Measurements from ENCODE around the gene ANLN. TPM values are rescaled to one million over a fixed set of nuclear protein-coding genes. Genes with fewer than 3 reads are reported as not detected.

ANLN gene, protein sequence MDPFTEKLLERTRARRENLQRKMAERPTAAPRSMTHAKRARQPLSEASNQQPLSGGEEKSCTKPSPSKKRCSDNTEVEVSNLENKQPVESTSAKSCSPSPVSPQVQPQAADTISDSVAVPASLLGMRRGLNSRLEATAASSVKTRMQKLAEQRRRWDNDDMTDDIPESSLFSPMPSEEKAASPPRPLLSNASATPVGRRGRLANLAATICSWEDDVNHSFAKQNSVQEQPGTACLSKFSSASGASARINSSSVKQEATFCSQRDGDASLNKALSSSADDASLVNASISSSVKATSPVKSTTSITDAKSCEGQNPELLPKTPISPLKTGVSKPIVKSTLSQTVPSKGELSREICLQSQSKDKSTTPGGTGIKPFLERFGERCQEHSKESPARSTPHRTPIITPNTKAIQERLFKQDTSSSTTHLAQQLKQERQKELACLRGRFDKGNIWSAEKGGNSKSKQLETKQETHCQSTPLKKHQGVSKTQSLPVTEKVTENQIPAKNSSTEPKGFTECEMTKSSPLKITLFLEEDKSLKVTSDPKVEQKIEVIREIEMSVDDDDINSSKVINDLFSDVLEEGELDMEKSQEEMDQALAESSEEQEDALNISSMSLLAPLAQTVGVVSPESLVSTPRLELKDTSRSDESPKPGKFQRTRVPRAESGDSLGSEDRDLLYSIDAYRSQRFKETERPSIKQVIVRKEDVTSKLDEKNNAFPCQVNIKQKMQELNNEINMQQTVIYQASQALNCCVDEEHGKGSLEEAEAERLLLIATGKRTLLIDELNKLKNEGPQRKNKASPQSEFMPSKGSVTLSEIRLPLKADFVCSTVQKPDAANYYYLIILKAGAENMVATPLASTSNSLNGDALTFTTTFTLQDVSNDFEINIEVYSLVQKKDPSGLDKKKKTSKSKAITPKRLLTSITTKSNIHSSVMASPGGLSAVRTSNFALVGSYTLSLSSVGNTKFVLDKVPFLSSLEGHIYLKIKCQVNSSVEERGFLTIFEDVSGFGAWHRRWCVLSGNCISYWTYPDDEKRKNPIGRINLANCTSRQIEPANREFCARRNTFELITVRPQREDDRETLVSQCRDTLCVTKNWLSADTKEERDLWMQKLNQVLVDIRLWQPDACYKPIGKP
- under 1 TPM in 1 of 3 donors, not detected in 2; 0.84 TPM for polyA plus RNA-seq

DNA sequence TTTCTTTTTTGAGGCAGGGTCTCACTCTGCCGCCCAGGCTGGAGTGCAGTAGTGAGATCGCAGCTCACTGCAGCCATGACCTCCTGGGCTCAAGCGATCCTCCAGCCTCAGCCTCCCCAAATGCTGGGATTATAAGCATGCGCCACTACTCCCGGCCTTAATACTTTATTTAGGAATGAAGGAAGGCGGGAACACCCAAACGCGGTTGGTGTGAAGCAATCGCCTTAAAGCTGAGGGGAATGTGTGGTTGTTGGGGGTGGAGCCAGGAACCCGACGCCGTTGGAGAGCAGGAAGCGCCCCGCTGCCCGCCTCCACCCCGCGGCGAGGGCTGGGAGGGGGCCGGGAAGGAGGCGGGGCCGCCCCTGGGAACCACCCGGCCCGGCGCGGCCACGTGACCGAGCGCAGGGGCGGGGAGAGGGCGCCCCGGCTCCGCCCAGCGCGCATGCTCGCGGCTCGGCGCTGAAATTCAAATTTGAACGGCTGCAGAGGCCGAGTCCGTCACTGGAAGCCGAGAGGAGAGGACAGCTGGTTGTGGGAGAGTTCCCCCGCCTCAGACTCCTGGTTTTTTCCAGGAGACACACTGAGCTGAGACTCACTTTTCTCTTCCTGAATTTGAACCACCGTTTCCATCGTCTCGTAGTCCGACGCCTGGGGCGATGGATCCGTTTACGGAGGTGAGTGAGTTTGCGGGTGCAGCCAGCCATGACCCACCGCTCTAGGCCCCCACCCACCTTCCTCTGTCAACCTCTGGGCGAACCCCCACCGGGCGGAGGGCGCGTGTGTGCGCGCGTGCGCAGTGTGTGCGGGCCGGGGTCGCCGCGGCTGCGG lies at the start of gene ANLN:
ANLN (plus strand) TSS at position 492 of the 828 bp plus-strand sequence; CDS start at position 657, 165 bp downstream.
- H3K27ac Mint-ChIP-seq: peak within 1 kb of the TSS; percentile 43 to 90 (median 75)
- H3K9me3 Mint-ChIP-seq: no peaks in the 10 kb centered on the region
- peaks cover 0 to 4% (median 0%) of the 10 kb centered on the region in 3 donors for H3K36me3 Mint-ChIP-seq
- DNase-seq: peak; percentile 83 to 85 (median 84)
- peaks cover 25 to 29% of the 10 kb centered on the region in 2 donors for H3K4me1 Mint-ChIP-seq
- H3K4me3 Mint-ChIP-seq: peak within 1 kb of the TSS; percentile 77 to 86 (median 82)
- H3K27me3 Mint-ChIP-seq (ENCODE audit: low read depth in 3 of 3): peaks cover 0 to 11% (median 3%) of the 10 kb centered on the region in 3 donors

DNA sequence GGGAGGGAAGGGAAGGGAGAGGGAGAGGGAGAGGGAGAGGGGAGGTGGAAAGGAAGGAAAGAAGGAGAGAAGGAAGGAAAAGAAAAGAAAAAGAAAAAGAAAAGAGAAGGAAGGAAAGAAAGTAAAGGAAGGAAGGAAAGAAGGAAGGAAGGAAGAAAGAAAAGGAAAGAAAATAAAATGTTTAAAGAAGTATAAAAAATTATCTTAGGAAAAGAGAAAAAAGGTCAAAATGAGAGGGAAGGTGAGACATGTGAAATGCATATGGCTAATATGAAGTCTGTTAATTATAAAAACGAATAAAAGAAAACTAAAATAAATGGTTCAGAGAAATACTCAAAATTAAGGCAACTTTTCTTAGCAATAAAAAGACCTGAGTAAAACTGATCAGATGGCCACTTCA lies 46.1 kb upstream of the ANLN start:
- Mint-ChIP-seq H3K27ac (no peak overlapping the region), H3K27me3 (ENCODE audit: low read depth in 3 of 3) (peaks cover 3 to 11% (median 5%) of the 10 kb centered on the region in 3 donors), H3K36me3 (no peaks in the 10 kb centered on the region), H3K4me3 (no peak overlapping the region), H3K4me1 (no peaks in the 10 kb centered on the region), H3K9me3 (no peaks in the 10 kb centered on the region)
- DNase-seq: no peak

DNA sequence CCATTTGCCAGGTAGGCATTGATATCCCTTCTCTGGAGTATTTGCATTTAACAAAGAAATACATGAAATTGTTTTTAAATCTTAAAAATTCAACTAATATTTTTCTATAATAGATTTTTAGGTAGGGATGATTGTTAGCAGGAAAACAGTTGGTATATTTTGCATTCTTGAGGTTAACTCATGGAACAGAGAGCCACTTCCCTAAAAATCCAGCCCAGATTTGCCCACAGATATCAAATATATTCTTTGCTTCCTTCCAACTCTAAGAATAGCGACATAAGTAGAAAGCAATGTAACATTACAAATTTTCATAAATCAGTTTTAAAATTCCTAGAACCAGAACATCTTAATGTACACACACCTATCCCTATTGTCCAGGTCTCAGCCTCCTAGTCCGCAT lies 45.0 kb upstream of the ANLN start:
- Mint-ChIP-seq H3K9me3 (no peaks in the 10 kb centered on the region), H3K27ac (no peak overlapping the region), H3K4me3 (no peak overlapping the region), H3K4me1 (no peaks in the 10 kb centered on the region), H3K36me3 (no peaks in the 10 kb centered on the region), H3K27me3 (ENCODE audit: low read depth in 3 of 3) (peaks cover 3 to 9% (median 6%) of the 10 kb centered on the region in 3 donors)
- no peak for DNase-seq

DNA sequence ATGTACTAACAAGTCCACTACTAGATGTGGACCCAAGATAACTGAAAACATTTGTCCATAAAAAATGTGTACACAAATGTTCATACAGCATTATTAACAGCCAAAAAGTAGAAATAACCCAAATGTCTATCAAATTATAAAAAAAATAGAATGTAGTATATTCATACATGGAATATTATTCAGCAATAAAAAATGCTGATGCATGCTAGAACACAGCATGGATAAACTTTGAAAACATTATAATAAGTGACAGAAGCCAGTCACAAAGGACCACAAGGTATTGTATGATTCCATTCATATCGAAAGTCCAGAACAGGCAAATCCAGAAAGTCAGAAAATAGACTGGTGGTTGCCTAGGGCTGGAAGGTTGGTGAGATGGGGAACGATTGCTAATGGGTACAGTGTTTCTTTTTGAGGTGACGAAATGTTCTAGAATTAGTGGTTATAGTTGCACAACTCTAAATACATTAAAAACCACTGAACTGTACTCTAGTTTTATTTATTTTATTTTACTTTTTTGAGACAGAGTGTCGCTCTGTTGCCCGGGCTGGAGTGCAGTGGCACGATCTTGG lies 43.3 kb upstream of the ANLN start:
- Mint-ChIP-seq H3K9me3 (no peaks in the 10 kb centered on the region), H3K27ac (no peak overlapping the region), H3K4me1 (no peaks in the 10 kb centered on the region), H3K27me3 (ENCODE audit: low read depth in 3 of 3) (peaks cover 3 to 9% (median 6%) of the 10 kb centered on the region in 3 donors), H3K36me3 (no peaks in the 10 kb centered on the region), H3K4me3 (no peak overlapping the region)
- no peak for DNase-seq

DNA sequence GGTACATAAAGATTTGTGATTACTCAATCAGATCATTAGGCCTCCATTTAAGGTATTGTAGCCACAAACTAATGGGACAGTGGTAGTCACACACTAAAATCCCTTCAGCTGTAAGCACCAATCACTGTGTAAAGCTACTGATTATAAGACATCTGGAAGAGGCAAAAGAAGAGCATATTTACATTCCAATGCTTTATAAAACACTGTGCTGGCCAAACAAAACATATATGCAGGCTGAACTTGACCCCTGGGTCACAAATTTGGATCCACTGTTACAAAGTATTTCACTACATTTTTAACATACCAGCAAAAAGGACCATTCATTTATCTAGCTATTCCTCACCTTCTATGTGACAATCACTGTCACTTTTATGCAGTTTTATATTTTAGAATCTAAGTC lies 41.4 kb upstream of the ANLN start:
- H3K27me3 Mint-ChIP-seq (ENCODE audit: low read depth in 3 of 3): peaks cover 2 to 6% (median 5%) of the 10 kb centered on the region in 3 donors
- H3K9me3 Mint-ChIP-seq: no peaks in the 10 kb centered on the region
- no peak for DNase-seq
- H3K4me1 Mint-ChIP-seq: no peaks in the 10 kb centered on the region
- no peaks in the 10 kb centered on the region for H3K36me3 Mint-ChIP-seq
- no peak overlapping the region for H3K4me3 Mint-ChIP-seq
- H3K27ac Mint-ChIP-seq: no peak overlapping the region

DNA sequence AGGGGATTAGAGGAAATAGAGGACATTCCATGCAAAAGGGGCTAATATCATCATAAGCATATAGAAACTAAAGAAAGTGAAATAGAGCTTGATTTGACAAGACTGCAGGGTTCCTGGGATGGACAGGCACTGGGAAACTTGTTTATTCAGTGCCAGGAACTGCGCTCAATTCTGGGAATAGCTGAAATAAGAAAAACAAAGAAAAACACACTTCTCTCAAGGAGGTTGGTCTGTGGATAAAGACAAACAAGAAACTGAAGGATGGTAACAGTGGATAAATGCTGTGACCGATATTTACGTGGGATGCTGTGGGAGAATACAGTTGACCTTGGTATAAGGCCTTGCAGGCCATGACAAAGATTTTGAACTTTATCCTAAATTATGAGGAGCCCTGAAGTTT lies 40.9 kb upstream of the ANLN start:
- no peaks in the 10 kb centered on the region for H3K4me1 Mint-ChIP-seq
- peaks cover 0 to 5% (median 5%) of the 10 kb centered on the region in 3 donors for H3K27me3 Mint-ChIP-seq (ENCODE audit: low read depth in 3 of 3)
- no peak overlapping the region for H3K4me3 Mint-ChIP-seq
- no peaks in the 10 kb centered on the region for H3K9me3 Mint-ChIP-seq
- no peaks in the 10 kb centered on the region for H3K36me3 Mint-ChIP-seq
- H3K27ac Mint-ChIP-seq: no peak overlapping the region
- no peak for DNase-seq

DNA sequence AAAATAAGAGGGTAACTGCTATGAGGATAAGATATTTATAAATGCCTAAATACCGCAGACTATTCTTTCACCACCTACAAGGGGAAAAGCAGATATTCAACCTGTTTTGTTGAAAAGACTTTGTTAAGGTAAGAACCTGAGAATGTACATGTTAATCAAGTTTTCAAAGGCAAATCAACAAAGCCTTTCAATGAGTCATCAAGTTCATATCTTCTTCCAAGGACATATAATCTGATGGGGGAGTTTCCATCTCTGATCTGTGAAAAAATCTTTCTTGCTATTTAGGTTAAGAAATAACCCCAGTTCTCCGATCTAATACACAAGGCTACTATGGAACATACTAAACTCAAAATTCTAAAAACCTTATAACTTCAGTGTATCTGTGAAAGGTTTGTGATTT lies 40.0 kb upstream of the ANLN start:
- Mint-ChIP-seq H3K27ac (no peak overlapping the region), H3K27me3 (ENCODE audit: low read depth in 3 of 3) (peaks cover 0 to 5% (median 5%) of the 10 kb centered on the region in 3 donors), H3K36me3 (no peaks in the 10 kb centered on the region), H3K9me3 (no peaks in the 10 kb centered on the region), H3K4me3 (no peak overlapping the region), H3K4me1 (no peaks in the 10 kb centered on the region)
- DNase-seq: no peak

DNA sequence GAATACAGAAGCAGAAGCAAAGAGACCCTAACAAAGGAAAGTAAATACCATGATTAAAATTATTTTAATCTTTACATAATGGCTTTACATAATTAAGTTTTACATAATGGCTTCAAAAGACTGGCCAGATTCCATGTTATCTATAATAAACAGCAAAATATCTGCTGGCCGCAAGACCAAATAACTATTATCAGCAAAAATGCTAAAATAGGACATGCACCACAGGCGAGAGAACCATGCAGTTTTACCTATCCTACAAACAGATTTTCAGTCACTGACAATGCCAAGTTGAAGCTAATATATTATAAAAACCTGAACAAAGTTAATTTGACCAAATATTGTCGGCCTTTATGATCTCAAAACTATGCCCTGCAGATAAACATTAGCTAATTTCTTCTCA lies 34.2 kb upstream of the ANLN start:
- Mint-ChIP-seq H3K27ac (no peak overlapping the region), H3K4me1 (no peaks in the 10 kb centered on the region), H3K27me3 (ENCODE audit: low read depth in 3 of 3) (peaks cover 2 to 5% (median 2%) of the 10 kb centered on the region in 3 donors), H3K4me3 (no peak overlapping the region), H3K36me3 (no peaks in the 10 kb centered on the region), H3K9me3 (no peaks in the 10 kb centered on the region)
- no peak for DNase-seq

DNA sequence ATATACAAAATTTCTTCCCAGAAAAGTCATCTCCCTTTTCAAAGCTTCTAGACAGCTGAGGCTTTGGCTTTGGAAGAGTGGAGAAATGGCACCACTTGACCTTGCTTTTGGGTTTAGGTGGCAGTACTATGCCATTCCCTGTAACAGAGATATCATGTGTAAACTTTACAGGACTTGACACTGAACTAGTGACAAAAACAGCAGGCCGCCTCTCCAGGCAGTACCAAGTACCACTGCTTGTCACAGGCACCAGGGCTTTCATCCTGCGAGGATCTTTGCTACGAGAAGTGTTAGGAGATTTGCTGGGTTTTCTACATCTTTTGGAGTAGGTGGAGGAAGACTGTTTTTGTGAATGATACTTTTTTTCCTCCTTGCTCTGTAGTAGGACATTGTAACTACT lies 32.6 kb upstream of the ANLN start:
- Mint-ChIP-seq H3K9me3 (no peaks in the 10 kb centered on the region), H3K27ac (no peak overlapping the region), H3K36me3 (no peaks in the 10 kb centered on the region), H3K4me1 (no peaks in the 10 kb centered on the region), H3K4me3 (no peak overlapping the region), H3K27me3 (ENCODE audit: low read depth in 3 of 3) (peaks cover 2 to 5% (median 2%) of the 10 kb centered on the region in 3 donors)
- no peak for DNase-seq

DNA sequence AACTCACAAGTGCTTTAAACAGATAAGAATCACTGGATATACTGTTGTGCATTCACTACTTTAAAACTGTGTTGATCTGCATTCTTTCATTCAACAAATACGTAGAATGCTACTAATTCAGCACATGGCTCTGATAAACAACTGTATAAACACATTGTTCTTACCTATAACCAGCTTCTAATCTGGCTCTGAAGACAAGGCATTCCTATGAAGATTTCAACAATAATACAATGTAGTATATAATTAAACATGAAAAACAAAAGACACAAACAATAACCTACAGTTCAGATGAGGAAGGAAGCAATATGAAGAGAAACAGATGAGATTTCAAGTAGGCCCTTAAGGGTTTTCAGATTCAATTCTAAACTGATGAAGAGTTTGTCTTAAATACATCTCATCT lies 31.1 kb upstream of the ANLN start:
- H3K9me3 Mint-ChIP-seq: no peaks in the 10 kb centered on the region

DNA sequence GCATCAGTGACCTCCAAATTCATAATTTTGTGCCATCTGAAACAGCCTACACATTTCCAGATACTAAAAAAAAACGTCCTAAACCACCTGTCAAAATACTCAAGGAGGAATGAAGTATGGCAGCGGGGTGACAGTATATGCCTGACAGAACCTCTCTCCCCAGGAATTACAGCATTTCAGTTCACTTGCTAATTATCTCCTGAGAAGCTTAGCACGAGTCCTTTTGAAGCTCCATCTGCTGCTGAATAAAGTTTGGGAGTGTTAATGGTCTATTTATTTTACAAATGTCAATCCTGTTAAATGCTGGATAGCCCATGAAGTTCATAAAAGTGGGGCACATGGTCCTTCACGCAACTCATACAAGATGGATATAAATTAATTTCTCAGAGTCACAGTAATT lies 29.4 kb upstream of the ANLN start:
- Mint-ChIP-seq H3K27me3 (ENCODE audit: low read depth in 3 of 3) (peaks cover 2 to 5% (median 2%) of the 10 kb centered on the region in 3 donors), H3K4me1 (no peaks in the 10 kb centered on the region)

More for the DNA sequence above, 31.1 kb upstream of the ANLN start:
- Mint-ChIP-seq H3K27ac (no peak overlapping the region), H3K4me3 (no peak overlapping the region), H3K36me3 (no peaks in the 10 kb centered on the region), H3K4me1 (no peaks in the 10 kb centered on the region), H3K27me3 (ENCODE audit: low read depth in 3 of 3) (peaks cover 2 to 5% (median 2%) of the 10 kb centered on the region in 3 donors)
- DNase-seq: no peak

DNA sequence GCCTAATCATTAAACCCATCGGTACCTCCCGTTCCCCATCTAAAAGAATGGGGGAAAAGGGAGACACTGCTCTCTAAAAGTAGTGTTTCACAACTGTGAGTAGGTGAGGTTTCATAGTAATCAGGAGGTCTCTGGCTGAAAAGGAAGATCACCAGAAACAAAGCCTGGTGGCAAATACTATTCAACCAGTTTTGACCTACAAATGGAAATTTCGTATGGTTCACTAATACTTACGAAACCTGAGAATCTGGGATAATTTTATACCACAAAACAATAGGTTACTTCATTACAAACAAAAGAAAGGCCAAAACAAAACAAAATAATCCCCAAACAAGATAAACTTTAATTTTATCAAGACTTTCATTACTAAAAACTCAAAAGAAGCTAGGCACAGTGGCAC lies 28.4 kb upstream of the ANLN start:
- no peaks in the 10 kb centered on the region for H3K36me3 Mint-ChIP-seq
- no peak for DNase-seq
- H3K4me3 Mint-ChIP-seq: no peak overlapping the region
- peaks cover 2 to 5% (median 5%) of the 10 kb centered on the region in 3 donors for H3K27me3 Mint-ChIP-seq (ENCODE audit: low read depth in 3 of 3)
- H3K4me1 Mint-ChIP-seq: no peaks in the 10 kb centered on the region
- H3K9me3 Mint-ChIP-seq: no peaks in the 10 kb centered on the region
- no peak overlapping the region for H3K27ac Mint-ChIP-seq

More for the DNA sequence above, 29.4 kb upstream of the ANLN start:
- H3K9me3 Mint-ChIP-seq: no peaks in the 10 kb centered on the region
- H3K4me3 Mint-ChIP-seq: no peak overlapping the region
- H3K36me3 Mint-ChIP-seq: no peaks in the 10 kb centered on the region
- no peak for DNase-seq
- H3K27ac Mint-ChIP-seq: no peak overlapping the region

DNA sequence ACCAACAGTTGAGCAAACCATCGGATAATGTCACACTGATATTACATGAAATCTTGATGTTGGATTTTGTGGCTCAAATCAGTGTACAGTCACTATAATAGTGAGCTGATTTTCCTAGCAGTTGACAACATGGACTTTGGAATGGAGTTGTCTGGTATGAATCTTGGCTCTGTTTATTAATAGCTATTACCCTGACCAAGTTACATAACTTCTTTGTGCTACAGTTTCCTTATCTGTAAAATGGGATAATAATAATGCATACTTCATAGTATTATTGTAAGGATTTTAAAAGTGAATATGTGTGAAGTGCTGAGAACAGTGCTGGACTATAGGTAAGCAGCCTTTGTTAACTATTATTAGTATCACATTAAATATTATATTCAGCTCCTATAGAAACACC lies 26.1 kb upstream of the ANLN start:
- Mint-ChIP-seq H3K27me3 (ENCODE audit: low read depth in 3 of 3) (peaks cover 2 to 10% (median 5%) of the 10 kb centered on the region in 3 donors), H3K4me1 (peaks cover 4 to 6% of the 10 kb centered on the region in 2 donors), H3K9me3 (no peaks in the 10 kb centered on the region), H3K27ac (no peak overlapping the region), H3K4me3 (no peak overlapping the region), H3K36me3 (no peaks in the 10 kb centered on the region)
- no peak for DNase-seq
